Liver (tissue), 3 donors: ENCODE data around the gene PHACTR4.

Source experiments
- CTCF ChIP-seq: fragments of 150-350 bp; IDR thresholded peaks from 2 replicates; pipeline ENCODE4 v1.5.1; 2017; ENCODE audit warnings: improper control_type of control experiment, low read depth, low read length; ENCODE audit not compliant: missing input control
- GABPA ChIP-seq, 2 donors: IDR thresholded peaks in 1 of 2; conservative IDR thresholded peaks in 1 of 2; 2 replicates each; pipeline ENCODE4 v1.6.1; 2016; ENCODE audit warnings: antibody characterized with exemption in 2 of 2, mild to moderate bottlenecking in 1 of 2, moderate library complexity in 1 of 2
- MAX ChIP-seq: IDR thresholded peaks from 2 replicates; pipeline ENCODE4 v1.6.1; 2016; ENCODE audit warnings: antibody characterized with exemption
- NR2F2 ChIP-seq: IDR thresholded peaks from 2 replicates; pipeline ENCODE4 v1.6.1; 2016; ENCODE audit warnings: antibody characterized with exemption
- RAD21 ChIP-seq, 2 donors: IDR thresholded peaks; 2 replicates each; pipeline ENCODE4 v1.6.1; 2016; ENCODE audit warnings: antibody characterized with exemption in 2 of 2, mild to moderate bottlenecking in 2 of 2
- REST ChIP-seq: IDR thresholded peaks from 2 replicates; pipeline ENCODE4 v1.6.1; 2016; ENCODE audit warnings: antibody characterized with exemption, mild to moderate bottlenecking
- SP1 ChIP-seq: IDR thresholded peaks from 2 replicates; pipeline ENCODE4 v1.6.1; 2018; ENCODE audit warnings: antibody characterized with exemption, mild to moderate bottlenecking
- donor health status: healthy.
- donor health status: healthy.

GRCh38 chr1:28428012-28428411 lies 58.5 kb downstream of the PHACTR4 start:
- TF ChIP-seq CTCF, result no peak
- no peak for TF ChIP-seq REST
- TF ChIP-seq SP1, result no peak
- no peak for TF ChIP-seq NR2F2
- TF ChIP-seq MAX, result no peak
- TF ChIP-seq GABPA (IDR thresholded peaks at IDR 0.05 in 1 of 2, conservative IDR thresholded peaks at IDR 0.05 in 1 of 2), result no peak
- TF ChIP-seq RAD21 (IDR thresholded peaks at IDR 0.05), result no peak
